ENCODE results near the gene NFIA. TPM values are rescaled to one million over a fixed set of nuclear protein-coding genes. Genes with fewer than 3 reads are reported as not detected.
"Not testable (repeated sequence)": the region's sequence is repeated elsewhere in the genome, so short reads cannot be mapped to it uniquely, and the experiment has no call there.

NFIA gene
- polyA plus RNA-seq, 1 donor: 22.8 TPM

DNA sequence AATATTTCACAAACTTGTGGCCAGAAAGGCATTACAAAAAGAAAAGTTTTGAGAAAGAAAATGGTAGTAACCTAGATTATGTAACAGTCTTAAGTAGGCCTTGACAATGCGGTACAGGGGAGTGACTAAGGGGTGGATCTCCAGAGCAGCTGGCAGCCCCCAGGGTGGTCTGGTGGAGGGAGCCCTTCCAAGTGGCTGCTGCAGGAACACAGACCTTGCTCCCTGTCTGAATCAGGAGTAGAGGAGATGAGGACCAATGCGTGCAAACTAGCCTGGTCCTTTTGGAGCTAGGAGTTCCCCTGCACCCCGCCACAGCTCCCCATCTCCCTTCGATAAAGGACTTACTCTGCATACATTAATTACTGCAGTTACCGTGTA is 189.0 kb downstream of the NFIA start:
- no peak for DNase-seq (ENCODE audit: low read depth)

DNA sequence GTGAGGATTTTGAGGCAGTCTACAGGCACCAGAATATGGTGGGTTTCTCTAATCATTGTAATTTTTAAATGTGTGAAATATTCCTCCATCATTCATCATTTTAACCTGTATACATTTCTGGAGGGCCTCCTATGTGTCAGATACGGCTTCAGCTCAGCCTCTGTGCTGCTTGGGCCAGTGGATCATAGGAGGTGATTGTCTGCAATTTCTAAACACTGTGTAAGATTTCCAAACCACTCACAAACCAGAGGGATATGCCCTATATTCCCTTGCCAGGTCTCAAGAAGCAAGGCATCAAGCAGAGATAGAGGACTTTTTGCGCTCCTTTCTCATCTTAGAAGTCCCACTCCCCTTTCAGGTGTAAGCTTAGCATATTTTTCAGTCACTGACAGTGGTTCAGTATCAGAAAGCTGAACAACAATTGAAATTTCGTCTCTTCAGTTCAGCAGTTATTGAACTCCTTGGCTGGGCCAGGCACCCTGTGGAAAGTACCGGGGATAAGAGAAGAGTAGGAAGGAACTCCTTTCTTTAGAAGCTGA is 190.9 kb downstream of the NFIA start:
- no peak for DNase-seq (ENCODE audit: low read depth)

GRCh38 chr1:61273861-61274260 is 191.5 kb downstream of the NFIA start:
- DNase-seq (ENCODE audit: low read depth): no peak

DNA sequence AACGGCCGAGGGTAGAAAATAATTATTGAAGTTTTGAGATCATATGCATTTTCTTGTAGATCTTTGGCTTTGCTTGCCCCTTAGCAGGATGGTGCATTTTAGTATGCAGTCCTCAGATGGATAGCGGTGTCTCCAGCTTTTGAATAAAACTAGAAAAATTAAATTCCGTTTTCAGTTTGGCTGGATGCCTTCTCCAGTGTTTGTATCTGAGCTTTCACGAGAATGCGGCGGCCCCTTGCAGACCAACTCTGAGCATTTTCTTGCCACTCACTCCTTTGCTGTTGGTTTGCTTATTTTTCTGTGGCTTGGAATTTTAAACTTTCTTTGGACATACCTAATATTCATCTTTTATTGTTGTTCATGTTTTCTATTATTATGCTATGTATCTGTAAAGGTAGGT is 192.6 kb downstream of the NFIA start:
- no peak for DNase-seq (ENCODE audit: low read depth)

DNA sequence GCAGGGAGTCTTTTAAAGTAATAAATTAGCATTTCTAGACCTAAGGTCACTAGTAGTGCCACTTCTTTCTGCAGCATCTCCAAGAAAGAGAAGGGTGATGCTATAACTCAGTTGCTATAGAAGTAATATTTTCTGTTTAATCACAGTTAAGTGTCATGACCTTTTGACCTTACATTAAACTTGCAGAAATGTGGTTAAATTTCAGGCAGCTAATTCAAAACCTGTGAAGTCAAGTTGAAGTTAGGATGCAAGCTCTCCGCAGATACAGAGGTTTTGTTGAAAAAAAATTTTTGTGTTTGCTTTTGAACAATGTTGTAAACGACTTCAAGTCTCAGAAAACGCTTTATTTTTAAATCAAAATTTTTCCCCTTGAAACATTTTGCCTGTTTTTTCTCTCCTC is 193.9 kb downstream of the NFIA start:
- no peak for DNase-seq (ENCODE audit: low read depth)

GRCh38 chr1:61277121-61277690 is 194.8 kb downstream of the NFIA start:
- DNase-seq (ENCODE audit: low read depth): no peak

GRCh38 chr1:61278503-61278902 is 196.1 kb downstream of the NFIA start:
- DNase-seq (ENCODE audit: low read depth): not testable (repeated sequence)

DNA sequence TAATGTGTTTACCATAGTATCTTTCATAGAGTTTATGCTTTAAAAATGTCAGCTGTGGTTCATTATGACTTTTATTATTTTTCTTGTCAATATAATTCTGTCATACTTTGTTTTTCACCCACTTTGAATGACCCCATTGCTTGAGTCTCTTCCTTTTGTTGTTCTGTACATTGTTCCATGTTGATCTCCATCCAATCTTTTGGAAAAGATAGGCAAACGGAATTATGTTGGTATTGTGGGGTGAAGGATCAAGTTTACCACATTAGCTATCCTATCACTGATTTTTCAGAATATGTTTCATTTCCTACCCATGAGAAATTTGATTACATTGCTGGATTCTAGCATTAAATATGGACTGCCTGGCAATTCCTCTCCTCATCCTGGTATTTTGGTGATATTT is 196.6 kb downstream of the NFIA start:
- DNase-seq (ENCODE audit: low read depth): no peak

GRCh38 chr1:61279570-61279969 is 197.2 kb downstream of the NFIA start:
- DNase-seq (ENCODE audit: low read depth): no peak

GRCh38 chr1:61280452-61280851 is 198.1 kb downstream of the NFIA start:
- DNase-seq (ENCODE audit: low read depth): peak; percentile 70

- no peak for DNase-seq (ENCODE audit: low read depth)
Observed at GRCh38 chr1:61282387-61282786, 200.0 kb downstream of the NFIA start.

- no peak for DNase-seq (ENCODE audit: low read depth)
Observed at GRCh38 chr1:61284248-61284854, 202.0 kb downstream of the NFIA start.

DNA sequence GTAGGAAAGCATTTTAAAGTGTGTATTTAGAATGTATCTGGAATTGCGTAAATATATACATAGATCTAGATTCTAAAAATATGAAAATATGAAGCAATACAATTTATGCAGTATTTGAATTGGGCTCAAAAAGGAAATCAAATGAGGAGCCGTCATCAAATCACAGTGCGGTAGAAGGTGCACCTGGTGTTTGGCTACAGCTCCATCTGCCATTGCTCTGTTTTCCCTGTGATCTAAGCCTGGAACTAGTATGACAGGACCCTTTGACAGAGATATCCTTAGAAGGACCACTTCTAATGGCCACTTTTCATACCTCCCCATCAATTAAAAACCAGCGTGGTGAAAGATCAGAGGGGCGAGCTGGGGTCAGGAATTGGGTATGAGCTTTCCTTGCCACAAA is 202.6 kb downstream of the NFIA start:
- DNase-seq (ENCODE audit: low read depth): no peak

DNA sequence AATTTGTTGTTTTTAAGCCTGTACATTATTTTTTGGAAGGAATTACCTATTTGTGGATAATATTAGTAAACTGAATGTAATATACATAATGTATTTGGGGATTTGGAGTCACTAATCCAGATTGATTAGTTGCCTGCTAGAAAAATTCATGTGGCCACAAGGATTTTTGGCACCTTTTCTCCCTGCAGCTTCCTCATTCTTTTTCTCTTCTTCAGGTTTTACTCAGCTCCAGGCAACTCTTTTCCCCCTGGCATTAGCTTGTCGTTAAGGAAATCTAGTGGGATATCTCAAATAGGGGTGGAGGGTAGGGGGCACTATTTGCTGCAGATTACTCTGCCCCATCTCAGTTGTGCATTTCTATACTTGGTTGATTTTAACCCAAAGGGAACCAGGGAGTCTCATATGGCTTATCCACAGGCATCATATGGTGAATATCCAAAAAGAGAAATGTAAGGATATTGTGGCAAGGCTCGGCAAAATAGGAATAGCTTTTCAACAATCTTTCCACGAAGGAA is 203.1 kb downstream of the NFIA start:
- no peak for DNase-seq (ENCODE audit: low read depth)

DNA sequence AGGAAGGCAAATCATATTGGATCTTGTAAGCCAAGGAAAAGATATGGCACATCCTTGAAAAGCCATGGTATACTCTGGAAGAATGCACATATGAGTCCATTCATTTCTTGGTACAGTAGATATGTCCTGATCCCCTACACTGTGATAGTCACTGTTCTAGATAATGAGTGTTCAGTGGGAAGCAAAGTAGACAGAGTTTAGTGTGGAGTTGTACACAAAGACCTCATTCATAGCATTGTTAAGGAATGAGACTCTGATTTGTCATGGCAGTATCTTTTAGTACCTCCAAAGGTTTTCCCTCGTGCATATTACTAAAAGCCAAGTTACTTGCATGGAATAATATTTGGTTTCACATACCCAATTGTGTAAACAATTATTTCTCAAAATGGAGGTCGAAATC is 204.7 kb downstream of the NFIA start:
- DNase-seq (ENCODE audit: low read depth): no peak

DNA sequence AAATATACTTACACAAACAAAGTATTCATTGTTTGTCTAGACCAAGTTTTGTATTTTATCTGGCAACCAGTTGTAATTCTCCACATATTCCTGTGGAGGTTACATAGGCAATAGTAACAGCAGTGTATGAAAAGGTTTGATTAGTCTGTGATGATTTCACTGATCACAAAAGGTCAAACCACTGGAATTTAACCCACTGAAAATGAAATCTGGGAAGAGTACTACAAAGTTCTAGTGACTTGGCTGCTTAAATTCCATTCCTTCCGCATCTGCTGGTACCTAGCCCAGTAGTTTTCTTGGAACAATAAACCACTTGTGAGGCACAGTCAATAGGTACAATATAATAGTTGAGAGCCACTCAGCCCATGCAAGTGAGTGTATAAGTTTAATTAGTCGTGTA is 205.4 kb downstream of the NFIA start:
- no peak for DNase-seq (ENCODE audit: low read depth)

- no peak for DNase-seq (ENCODE audit: low read depth)
Observed at GRCh38 chr1:61289232-61290098, 207.1 kb downstream of the NFIA start.

GRCh38 chr1:61290525-61290924 is 208.2 kb downstream of the NFIA start:
- DNase-seq (ENCODE audit: low read depth): no peak

GRCh38 chr1:61293197-61293596 is 210.8 kb downstream of the NFIA start:
- no peak for DNase-seq (ENCODE audit: low read depth)

DNA sequence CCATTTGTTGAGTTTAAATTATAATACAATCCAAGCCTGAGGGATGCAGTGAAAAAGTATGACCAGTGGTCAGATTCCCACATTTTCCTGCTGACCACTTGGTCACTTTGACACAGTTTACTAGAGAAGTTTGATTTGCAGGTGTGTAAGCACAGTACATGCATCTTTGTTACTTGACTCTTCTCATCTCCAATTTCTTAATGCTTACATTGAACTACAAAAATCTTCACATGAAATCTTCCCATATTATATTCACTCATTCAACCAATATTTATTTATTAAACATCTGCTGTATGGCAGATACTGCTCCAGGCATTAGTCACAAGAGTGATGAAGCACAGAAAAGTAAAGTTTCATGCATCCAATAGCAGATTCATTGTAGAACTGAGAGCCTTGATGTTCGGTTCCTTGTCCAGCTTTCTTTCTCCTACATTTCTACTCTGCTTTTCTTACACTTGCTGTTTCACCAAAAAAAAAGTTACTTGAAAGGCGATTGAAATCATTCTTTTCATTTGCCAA is 211.7 kb downstream of the NFIA start:
- no peak for DNase-seq (ENCODE audit: low read depth)

- DNase-seq (ENCODE audit: low read depth): no peak
Observed at GRCh38 chr1:61294930-61295329, 212.6 kb downstream of the NFIA start.

GRCh38 chr1:61295818-61296537 is 213.6 kb downstream of the NFIA start:
- no peak for DNase-seq (ENCODE audit: low read depth)

Measured in forelimb muscle (tissue), 1 donor.